K562 (cell line): ENCODE data around the gene GLB1L3. TPM values are rescaled to one million over a fixed set of nuclear protein-coding genes. Genes with fewer than 3 reads are reported as not detected.

ENCODE experiments used
- ATAC-seq: fragments of 200-7000 bp; cut with Tn5 transposase; 3 replicates; pipeline ENCODE4 v1.9.1; 2020; ENCODE audit warnings: moderate library complexity
- BruUV-seq: library from RNA; stranded (reverse); fragments of 400-500 nt; replicated peaks from 2 replicates; lab custom pipeline; 2021; lab: Mats Ljungman, UMichigan
- CTCF ChIA-PET: fragments of 300-600 bp; formaldehyde crosslinking; extraction: SDS; loops from one replicate; lab custom pipeline; 2021; ENCODE audit warnings: low intra/inter-chr PET ratio; lab: Yijun Ruan, JAX
- POLR2A ChIA-PET: fragments of 300-600, 350-650 bp; sonication (Branson Sonifier 250); formaldehyde crosslinking; extraction: SDS; loops from one replicate; lab custom pipeline; 2021; ENCODE audit warnings: antibody characterized with exemption, inconsistent platforms; lab: Yijun Ruan, JAX
- DNase-seq, 4 experiments: peaks; one replicate each; pipeline versions ENCODE4 v3.0.0 to v3.0.0-alpha.2; 2011 to 2018; ENCODE audit warnings: low spot score in 3 of 4, mixed read lengths in 3 of 4; ENCODE audit errors: extremely low read depth in 1 of 4
- FAIRE-seq: peaks from 2 replicates; lab custom pipeline; 2011; peaks lifted over from hg19 to GRCh38; lab: Jason Lieb, UNC
- H2AFZ ChIP-seq: 2 replicates; pipeline ENCODE4 v1.6.0; 2011; ENCODE audit warnings: low read depth, low read length, control low read depth, inconsistent platforms
- H3K27ac ChIP-seq: fragments of 200-600 bp; 3 replicates; pipeline ENCODE4 v1.8.0; 2011; ENCODE audit warnings: low read depth, mild to moderate bottlenecking, control low read depth, inconsistent platforms, low read length, moderate library complexity, mixed read lengths; ENCODE audit errors: extremely low read depth
- H3K27me3 ChIP-seq, 2 experiments: fragments of 300-600 bp in 1 of 2; 2 replicates in 1 of 2; 3 replicates in 1 of 2; pipeline versions ENCODE4 v1.6.0 to v1.8.0; 2011; ENCODE audit warnings: inconsistent platforms in 2 of 2, low read length in 2 of 2, mild to moderate bottlenecking in 1 of 2, mixed read lengths in 1 of 2, moderate library complexity in 1 of 2; ENCODE audit not compliant: control insufficient read depth in 2 of 2, insufficient read depth in 2 of 2
- H3K36me3 ChIP-seq: fragments of 300-600 bp; 3 replicates; pipeline ENCODE4 v1.8.0; 2011; ENCODE audit warnings: mild to moderate bottlenecking, low read length, inconsistent platforms; ENCODE audit not compliant: control insufficient read depth, insufficient read depth
- H3K4me1 ChIP-seq, 2 experiments: fragments of 200-600 bp in 1 of 2; replicated peaks in 1 of 2; 2 replicates in 1 of 2; 3 replicates in 1 of 2; pipeline versions ENCODE4 v1.5.1 to v1.8.0; 2011; ENCODE audit warnings: inconsistent platforms in 2 of 2, low read length in 2 of 2, mild to moderate bottlenecking in 1 of 2, mixed read lengths in 1 of 2, moderate library complexity in 1 of 2; ENCODE audit not compliant: control insufficient read depth in 2 of 2, insufficient read depth in 2 of 2
- H3K4me2 ChIP-seq: 2 replicates; pipeline ENCODE4 v1.6.1; 2011; ENCODE audit warnings: low read length, control low read depth, inconsistent platforms, mixed read lengths; ENCODE audit not compliant: insufficient read depth
- H3K4me3 ChIP-seq: fragments of 200-600 bp; sonication (generic), shearing (Covaris generic); 2 replicates; pipeline ENCODE4 v1.5.1; 2016; ENCODE audit warnings: control low read depth, inconsistent platforms
- H3K79me2 ChIP-seq: fragments of 200-600 bp; 3 replicates; pipeline ENCODE4 v1.8.0; 2011; ENCODE audit warnings: low read length, inconsistent platforms; ENCODE audit not compliant: control insufficient read depth, insufficient read depth
- H3K9ac ChIP-seq, 2 experiments: 2 replicates each; pipeline versions ENCODE4 v1.6.0 to v1.6.1; 2011; ENCODE audit warnings: low read depth in 2 of 2, low read length in 2 of 2, control low read depth in 1 of 2, inconsistent platforms in 1 of 2, mild to moderate bottlenecking in 1 of 2, mixed read lengths in 1 of 2; ENCODE audit not compliant: insufficient read depth in 1 of 2
- H3K9me1 ChIP-seq: one replicate; pipeline ENCODE4 v1.6.0; 2011; ENCODE audit warnings: inconsistent platforms, mild to moderate bottlenecking, low read length, moderate library complexity; ENCODE audit not compliant: control insufficient read depth, insufficient read depth
- H3K9me3 ChIP-seq: replicated peaks from 2 replicates; pipeline ENCODE4 v1.5.1; 2011; ENCODE audit warnings: low read depth, low read length, inconsistent platforms; ENCODE audit not compliant: control insufficient read depth, insufficient read depth
- H4K20me1 ChIP-seq: replicated peaks from 2 replicates; pipeline ENCODE4 v1.6.1; 2011; ENCODE audit warnings: low read length, inconsistent platforms, mixed read lengths; ENCODE audit not compliant: control insufficient read depth, insufficient read depth
- ATF7 ChIP-seq: fragments of 450-650 bp; IDR thresholded peaks from 2 replicates; pipeline ENCODE4 v1.7.1; 2014; ENCODE audit warnings: mild to moderate bottlenecking, moderate library complexity
- CCAR2 ChIP-seq: fragments of 200-400 bp; formaldehyde crosslinking; IDR thresholded peaks from 2 replicates; pipeline ENCODE4 v1.6.1; 2017; ENCODE audit warnings: mild to moderate bottlenecking, low read depth, low read length
- CTBP1 ChIP-seq: fragments of 450-650 bp; IDR thresholded peaks from 2 replicates; pipeline ENCODE4 v1.6.1; 2016; ENCODE audit warnings: borderline replicate concordance
- E2F5 ChIP-seq: sonication (generic); formaldehyde crosslinking; IDR thresholded peaks from 2 replicates; pipeline ENCODE4 v1.8.0; 2022; ENCODE audit warnings: mild to moderate bottlenecking, missing genetic modification reagents
- ETS1 ChIP-seq: conservative IDR thresholded peaks from 2 replicates; pipeline ENCODE4 v1.6.1; 2011; ENCODE audit warnings: low read depth, mild to moderate bottlenecking, low read length; ENCODE audit not compliant: control insufficient read depth
- FOS ChIP-seq: IDR thresholded peaks from 3 replicates; pipeline ENCODE4 v1.6.1; 2011; ENCODE audit not compliant: insufficient read length; ENCODE audit errors: extremely low read depth
- FOXM1 ChIP-seq, 2 experiments: fragments of 450-650 bp in 1 of 2; sonication (generic) in 1 of 2; formaldehyde crosslinking in 1 of 2; IDR thresholded peaks; 2 replicates each; pipeline versions ENCODE4 v1.6.1 to v1.9.0; 2017 to 2022; ENCODE audit warnings: low read depth in 2 of 2, mild to moderate bottlenecking in 2 of 2, missing genetic modification reagents in 1 of 2, moderate library complexity in 1 of 2
- ID3 ChIP-seq, 2 experiments: fragments of 250-450 bp in 1 of 2; fragments of 450-650 bp in 1 of 2; sonication (Bioruptor Pico) in 1 of 2; IDR thresholded peaks; 2 replicates each; pipeline versions ENCODE4 v1.6.1 to v1.8.0; 2016 to 2021; ENCODE audit warnings: mild to moderate bottlenecking in 2 of 2, moderate library complexity in 2 of 2, missing compliant biosample characterization in 1 of 2, missing genetic modification characterization in 1 of 2
- RBFOX2 ChIP-seq: fragments of 200-400 bp; formaldehyde crosslinking; IDR thresholded peaks from 2 replicates; pipeline ENCODE4 v1.6.1; 2017; ENCODE audit warnings: low read depth, mild to moderate bottlenecking, low read length, moderate library complexity
- SMARCC2 ChIP-seq: fragments of 450-650 bp; IDR thresholded peaks from 2 replicates; pipeline ENCODE4 v1.6.1; 2017; ENCODE audit warnings: antibody characterized with exemption, moderate library complexity, mild to moderate bottlenecking, low read depth
- TAF7 ChIP-seq: fragments of 450-650 bp; IDR thresholded peaks from 2 replicates; pipeline ENCODE4 v1.6.1; 2016; ENCODE audit warnings: missing genetic modification characterization, missing compliant biosample characterization
- TEAD4 ChIP-seq, 2 experiments: sonication (generic) in 1 of 2; formaldehyde crosslinking in 1 of 2; IDR thresholded peaks; 2 replicates each; pipeline versions ENCODE4 v1.6.1 to v1.8.0; 2012 to 2022; ENCODE audit warnings: borderline replicate concordance in 1 of 2, inconsistent platforms in 1 of 2, low read length in 1 of 2, mild to moderate bottlenecking in 1 of 2, missing genetic modification reagents in 1 of 2
- YY1 ChIP-seq, 3 experiments: IDR thresholded peaks; 2 replicates each; pipeline ENCODE4 v1.6.1; 2011; ENCODE audit warnings: low read length in 2 of 3, mild to moderate bottlenecking in 2 of 3, moderate library complexity in 2 of 3, borderline replicate concordance in 1 of 3, control low read depth in 1 of 3, low read depth in 1 of 3; ENCODE audit not compliant: insufficient read depth in 3 of 3, insufficient replicate concordance in 2 of 3, control insufficient read depth in 1 of 3, insufficient read length in 1 of 3; ENCODE audit errors: extremely low read depth in 1 of 3
- ZFX ChIP-seq: sonication (generic); formaldehyde crosslinking; IDR thresholded peaks from 2 replicates; pipeline ENCODE4 v1.8.0; 2022; ENCODE audit warnings: mild to moderate bottlenecking, missing genetic modification reagents, moderate library complexity
- ZNF224 ChIP-seq: sonication (generic); formaldehyde crosslinking; IDR thresholded peaks from 2 replicates; pipeline ENCODE4 v1.8.0; 2022; ENCODE audit warnings: mild to moderate bottlenecking, missing genetic modification reagents
- ZNF584 ChIP-seq: fragments of 200-800 bp; sonication (Bioruptor generic); IDR thresholded peaks from 2 replicates; pipeline ENCODE4 v1.6.1; 2016; ENCODE audit warnings: low read depth, mild to moderate bottlenecking, missing genetic modification characterization, missing compliant biosample characterization
- ZNF77 ChIP-seq: fragments of 250-450 bp; sonication (Bioruptor Pico); IDR thresholded peaks from 2 replicates; pipeline ENCODE4 v1.5.0; 2020
- WGBS: fragments of 100-300 bp; shearing (Covaris generic); methylation state at CpG from one replicate; pipeline ENCODE4 v1.1.6; 2016; ENCODE audit warnings: low coverage, mixed read lengths; ENCODE audit not compliant: insufficient coverage; ENCODE audit errors: missing lambda C conversion rate; 5-methylcytosine and 5-hydroxymethylcytosine counted together
- in situ Hi-C: fragments of 300-500 bp; cut with MboI; formaldehyde crosslinking; loops from 4 replicates; pipeline ENCODE4 v1.15.0; 2018; ENCODE audit warnings: inconsistent platforms, mixed read lengths
- intact Hi-C: fragments of 100-400 bp; cut with micrococcal nuclease; formaldehyde crosslinking; loops from 2 replicates; pipeline ENCODE4 v1.14.2; 2022
- polyA plus RNA-seq, 8 experiments: library from polyadenylated mRNA; depleted of rRNA in 4 of 8; stranded (reverse) in 5 of 8; unstranded in 3 of 8; fragments of >200 nt; fragmentation: Nextera tagmentation in 2 of 8; fragmentation: Illumina TruSeq in 1 of 8; extraction: Ambion mirVana in 2 of 8; extraction: Trizol in 1 of 8; gene quantifications; 2 replicates each; pipeline versions ENCODE4 v1.2.1 to v1.2.3, GENCODE V29; 2011 to 2014; ENCODE audit warnings: inconsistent platforms in 1 of 8, missing spikeins in 1 of 8
- total RNA-seq, 7 experiments: library from RNA; depleted of rRNA in 6 of 7; stranded (reverse); fragments of >200 nt in 6 of 7; fragmentation: Illumina TruSeq in 2 of 7; extraction: Trizol in 2 of 7; gene quantifications; 2 replicates each; pipeline versions ENCODE4 v1.2.1 to v1.2.3, GENCODE V29; 2011 to 2021; ENCODE audit warnings: low replicate concordance in 1 of 7

The GLB1L3 gene
- total and polyA plus RNA-seq, 9 of the 15 experiments (the other 6 are each of a cell fraction or from before 2014, with no cell fraction given): 0.18 to 3.3 (median 0.49) TPM

GRCh38 chr11:134331354-134332188 is 55.4 kb downstream of the GLB1L3 start, which contains the start of gene GLB1L2:
GLB1L2 (plus strand) TSS chr11:134331988; CDS start chr11:134332062, 74 bp downstream.
- Histone ChIP-seq H3K4me3 (peak within 1 kb of the TSS; percentile 65), H3K9me3 (no peaks in the 10 kb centered on the region), H3K9ac (peak within 1 kb of the TSS; percentile 70 to 90), H3K27ac (peak within 1 kb of the TSS; percentile 64), H2AFZ (peak within 1 kb of the TSS; percentile 91), H3K36me3 (no peaks in the 10 kb centered on the region), H3K4me1 (peaks cover 8 to 19% of the 10 kb centered on the region in 2 experiments; a peak in 4 of 5 replicates), H3K4me2 (peak within 1 kb of the TSS; percentile 76), H4K20me1 (no peaks in the 10 kb centered on the region), H3K79me2 (0 out of 3 replicates have a peak, but pooled peaks cover 2% of the 10 kb centered on the region), H3K9me1 (no peaks in the 10 kb centered on the region), H3K27me3 (peaks cover 4 to 12% of the 10 kb centered on the region in 2 experiments; a peak in 4 of 5 replicates)
- intact Hi-C loops (no loop called here), in situ Hi-C loops (no loop called here)
- WGBS: under 1% methylated on average over 27 of the region's 80 CpGs
- FAIRE-seq (no peak), ATAC-seq (peak; percentile 97), DNase-seq (peak; percentile 84 to 99 (median 99))
- no TSS peak for BruUV-seq
- CTCF ChIA-PET: no interaction called here
- POLR2A ChIA-PET: no interaction called here
- TF ChIP-seq CTBP1 (no peak), FOXM1 (IDR thresholded peaks at IDR 0.05; ENCODE audit: low read depth) (no peak), FOXM1 (CRISPR knock-in tag; IDR thresholded peaks at IDR 0.05; ENCODE audit: low read depth) (peak; percentile 81; the same call in 1 of the 2 replicates), ZNF77 (CRISPR knock-in tag) (no peak), TAF7 (tag) (no peak), ATF7 (0 out of 2 replicates have a peak, but pooled peaks have one; percentile 20), ID3 (CRISPR knock-in tag; IDR thresholded peaks at IDR 0.05) (no peak), ID3 (tag; IDR thresholded peaks at IDR 0.05) (no peak), FOS (no peak), YY1 (IDR thresholded peaks at IDR 0.05; ENCODE audit: borderline replicate concordance in 1 of 3, control insufficient read depth in 1 of 3, extremely low read depth in 1 of 3, insufficient read depth in 3 of 3, insufficient read length in 1 of 3, insufficient replicate concordance in 2 of 3, low read depth in 1 of 3, low read length in 2 of 3) (peak in 1 of 3 experiments; percentile 24), ZNF584 (CRISPR knock-in tag) (no peak), ZFX (CRISPR knock-in tag) (peak; percentile 54), CCAR2 (no peak), SMARCC2 (no peak), ZNF224 (CRISPR knock-in tag) (0 out of 2 replicates have a peak, but pooled peaks have one; percentile 69), TEAD4 (IDR thresholded peaks at IDR 0.05; ENCODE audit: low read length) (no peak), TEAD4 (CRISPR knock-in tag; IDR thresholded peaks at IDR 0.05; ENCODE audit: borderline replicate concordance) (peak; percentile 87; the same call in 1 of the 2 replicates), E2F5 (0 out of 2 replicates have a peak, but pooled peaks have one; percentile 54), RBFOX2 (peak; percentile 70), ETS1 (peak; percentile 91)
